ENCODE results near the gene OR2T8. TPM values are rescaled to one million over a fixed set of nuclear protein-coding genes. Genes with fewer than 3 reads are reported as not detected.

The OR2T8 gene
- total RNA-seq, 1 experiment from 2014 or later: not detected

GRCh38 chr1:247936415-247936814, 16.4 kb downstream of the OR2T8 start:
- no peak overlapping the region for H3K14ac ChIP-seq (ENCODE audit: insufficient read depth, low read length)
- no peak overlapping the region for H3T11ph ChIP-seq (ENCODE audit: low read length)
- H3K36me3 Mint-ChIP-seq (ENCODE audit: insufficient read depth in 1 of 3, low read depth in 3 of 3): peaks cover 8 to 11% (median 9%) of the 10 kb centered on the region in 3 experiments; a peak in 4 of 7 replicates
- no peak overlapping the region for H2BK5ac ChIP-seq (ENCODE audit: insufficient read length, low read length)
- no peak overlapping the region for H4K5ac ChIP-seq (ENCODE audit: insufficient read length, low read depth, low read length)
- no peaks in the 10 kb centered on the region for H3K79me1 ChIP-seq (ENCODE audit: insufficient read depth, low read depth, low read length, poor library complexity, severe bottlenecking)
- no peak overlapping the region for H2AFZ ChIP-seq (ENCODE audit: low read length)
- no peak overlapping the region for H4K8ac ChIP-seq (replicated peaks; ENCODE audit: insufficient read length, low read depth, low read length)
- H4K91ac ChIP-seq (ENCODE audit: insufficient read length, low read depth, low read length): no peak overlapping the region
- no peak for TF ChIP-seq CTCF (conservative IDR thresholded peaks at IDR 0.05)
- no peak overlapping the region for H2AK5ac ChIP-seq (ENCODE audit: insufficient read length, low read length)
- H2BK12ac ChIP-seq (ENCODE audit: insufficient read length, low read depth, low read length): no peak overlapping the region
- H2BK15ac ChIP-seq (ENCODE audit: low read depth, low read length): no peak overlapping the region
- H3K56ac ChIP-seq (ENCODE audit: insufficient read length, low read depth, low read length): no peak overlapping the region
- no peak overlapping the region for H3K4ac ChIP-seq (ENCODE audit: low read depth, low read length)
- peaks cover 1% of the 10 kb centered on the region; the same call in 1 of the 2 replicates for H3K27me3 Mint-ChIP-seq (ENCODE audit: low read depth)
- H3K18ac ChIP-seq (ENCODE audit: insufficient read length, low read depth, low read length): no peak overlapping the region
- H2BK20ac ChIP-seq (ENCODE audit: low read depth, low read length, poor library complexity, severe bottlenecking): no peak overlapping the region
- no peak for DNase-seq
- no peaks in the 10 kb centered on the region for H3K4me1 ChIP-seq (ENCODE audit: insufficient read depth, low read length)
- no peaks in the 10 kb centered on the region for H3K79me2 ChIP-seq (ENCODE audit: insufficient read depth, low read length)
- H3K27me3 ChIP-seq (ENCODE audit: insufficient read depth, low read length): no peaks in the 10 kb centered on the region
- H3K9me3 Mint-ChIP-seq: peaks cover 55 to 57% of the 10 kb centered on the region in 2 experiments
- H3K27ac Mint-ChIP-seq: no peak overlapping the region
- WGBS (ENCODE audit: extremely low coverage, insufficient read length, low lambda C conversion rate): no CpG with 5 or more reads among the region's 18 CpGs
- no peaks in the 10 kb centered on the region for H4K20me1 ChIP-seq (ENCODE audit: control insufficient read depth, insufficient read depth, insufficient read length)
- no peak overlapping the region for H3K27ac ChIP-seq (ENCODE audit: insufficient read length, low read depth, low read length)
- peaks cover 5% of the 10 kb centered on the region for H3K9me3 ChIP-seq (ENCODE audit: control insufficient read depth, low read depth, low read length)
- no peak overlapping the region for H3K4me2 ChIP-seq (ENCODE audit: insufficient read depth, insufficient read length, low read length)
- H3K23me2 ChIP-seq (ENCODE audit: insufficient read length, low read depth, low read length, poor library complexity, severe bottlenecking): no peaks in the 10 kb centered on the region
- no peak overlapping the region; a peak in 2 of 5 replicates for H3K4me3 Mint-ChIP-seq
- H2BK120ac ChIP-seq (ENCODE audit: low read depth, low read length, poor library complexity, severe bottlenecking): no peak overlapping the region
- no peaks in the 10 kb centered on the region for H3K4me1 Mint-ChIP-seq
- no peak overlapping the region for H3K23ac ChIP-seq (ENCODE audit: insufficient read length, low read depth, low read length)
- no peak overlapping the region for H3K9ac ChIP-seq (ENCODE audit: extremely low read depth, insufficient read length, low read length)
